ENCODE measurements around the gene PVR.

- no peak for TF ChIP-seq POLR2AphosphoS5 (IDR thresholded peaks at IDR 0.05)
- no peak for TF ChIP-seq CTCF (IDR thresholded peaks at IDR 0.05)
- no peak for TF ChIP-seq POLR2A (IDR thresholded peaks at IDR 0.05)
- TF ChIP-seq EP300 (IDR thresholded peaks at IDR 0.05; ENCODE audit: low read depth): no peak
Observed at GRCh38 chr19:44645407-44646048, 1.8 kb downstream of the PVR start.
